IMR-90 (cell line): ENCODE results near the gene PPA2.

ENCODE experiments used
- BHLHE40 ChIP-seq: fragments of 150-350 bp; IDR thresholded peaks from 2 replicates; pipeline ENCODE4 v1.6.1; 2016; ENCODE audit warnings: mild to moderate bottlenecking, low read depth, low read length
- CEBPB ChIP-seq: IDR thresholded peaks from 2 replicates; pipeline ENCODE4 v1.6.1; 2012; ENCODE audit warnings: low read depth, low read length, improper control_type of control experiment
- CTCF ChIP-seq: conservative IDR thresholded peaks from 2 replicates; pipeline ENCODE4 v1.5.1; 2012; ENCODE audit warnings: mild to moderate bottlenecking, low read depth, low read length, improper control_type of control experiment
- MAFK ChIP-seq: IDR thresholded peaks from 2 replicates; pipeline ENCODE4 v1.6.1; 2012; ENCODE audit warnings: low read depth, low read length, improper control_type of control experiment
- MAZ ChIP-seq: IDR thresholded peaks from 2 replicates; pipeline ENCODE4 v1.6.1; 2012; ENCODE audit warnings: low read depth, mild to moderate bottlenecking, low read length, improper control_type of control experiment, moderate library complexity, borderline replicate concordance
- MXI1 ChIP-seq: IDR thresholded peaks from 2 replicates; pipeline ENCODE4 v1.6.1; 2012; ENCODE audit warnings: low read depth, mild to moderate bottlenecking, low read length, moderate library complexity, borderline replicate concordance
- POLR2A ChIP-seq: IDR thresholded peaks from 2 replicates; pipeline ENCODE4 v1.6.1; 2012; ENCODE audit warnings: mild to moderate bottlenecking, low read depth, low read length
- RAD21 ChIP-seq: IDR thresholded peaks from 2 replicates; pipeline ENCODE4 v1.6.1; 2012; ENCODE audit warnings: low read length, improper control_type of control experiment
- RCOR1 ChIP-seq: IDR thresholded peaks from 2 replicates; pipeline ENCODE4 v1.6.1; 2012; ENCODE audit warnings: mild to moderate bottlenecking, low read length, improper control_type of control experiment; ENCODE audit not compliant: insufficient replicate concordance
- SMC3 ChIP-seq: fragments of 150-350 bp; IDR thresholded peaks from 2 replicates; pipeline ENCODE4 v1.6.1; 2016; ENCODE audit warnings: low read depth, mild to moderate bottlenecking, antibody characterized with exemption, low read length, moderate library complexity

DNA sequence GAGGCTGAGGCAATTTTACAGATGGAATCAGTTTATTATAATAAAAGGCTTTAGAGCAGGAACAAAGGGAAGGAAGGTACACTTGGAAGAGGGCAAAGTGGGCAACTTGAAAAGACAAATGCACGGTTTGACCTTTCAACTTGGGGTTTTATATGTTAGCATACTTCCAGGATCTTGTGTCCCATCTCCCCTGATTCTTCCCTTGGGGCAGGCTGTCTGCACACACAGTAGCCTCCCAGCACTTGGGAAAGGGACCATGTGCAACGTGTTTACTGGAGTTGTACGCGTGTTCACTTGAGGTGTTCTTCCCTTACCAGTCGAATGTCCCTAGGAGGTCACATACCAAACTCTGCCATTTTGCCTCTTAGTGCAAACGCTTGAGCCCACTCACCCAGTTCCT lies 7.3 kb downstream of the PPA2 start:
- TF ChIP-seq CTCF (no peak), RAD21 (no peak), POLR2A (no peak), MAZ (no peak), CEBPB (no peak), BHLHE40 (no peak), RCOR1 (no peak), MAFK (no peak), SMC3 (no peak), MXI1 (no peak)
